GM12878 (cell line): ENCODE results near the gene TLE2. TPM values are rescaled to one million over a fixed set of nuclear protein-coding genes. Genes with fewer than 3 reads are reported as not detected.

Source experiments
- BACH1 ChIP-seq: fragments of 450-650 bp; IDR thresholded peaks from 2 replicates; pipeline ENCODE4 v1.6.1; 2017; ENCODE audit warnings: mild to moderate bottlenecking, borderline replicate concordance
- BCL11A ChIP-seq: IDR thresholded peaks from 2 replicates; pipeline ENCODE4 v1.6.1; 2011; ENCODE audit warnings: low read depth, low read length
- BHLHE40 ChIP-seq, 2 experiments: fragments of 450-650 bp in 1 of 2; IDR thresholded peaks; 2 replicates each; pipeline ENCODE4 v1.6.1; 2011 to 2017; ENCODE audit warnings: low read depth in 2 of 2, borderline replicate concordance in 1 of 2, improper control_type of control experiment in 1 of 2, low read length in 1 of 2, mild to moderate bottlenecking in 1 of 2
- ETV6 ChIP-seq, 2 experiments: fragments of 450-650 bp in 1 of 2; IDR thresholded peaks in 1 of 2; conservative IDR thresholded peaks in 1 of 2; 2 replicates each; pipeline ENCODE4 v1.6.1; 2014; ENCODE audit warnings: antibody characterized with exemption in 1 of 2, borderline replicate concordance in 1 of 2, low read depth in 1 of 2, mild to moderate bottlenecking in 1 of 2, moderate library complexity in 1 of 2
- HDAC2 ChIP-seq: fragments of 200-600 bp; sonication (generic); IDR thresholded peaks from 2 replicates; pipeline ENCODE4 v1.6.1; 2017
- KAT2A ChIP-seq: conservative IDR thresholded peaks from 2 replicates; pipeline ENCODE4 v1.6.1; 2011; ENCODE audit warnings: low read depth, low read length; ENCODE audit not compliant: control insufficient read depth
- MEF2A ChIP-seq: IDR thresholded peaks from 2 replicates; pipeline ENCODE4 v1.6.1; 2011; ENCODE audit warnings: low read depth, mild to moderate bottlenecking, low read length, moderate library complexity; ENCODE audit not compliant: insufficient read depth
- NBN ChIP-seq: fragments of 450-650 bp; IDR thresholded peaks from 2 replicates; pipeline ENCODE4 v1.6.1; 2016
- NR2C1 ChIP-seq: fragments of 450-650 bp; IDR thresholded peaks from 2 replicates; pipeline ENCODE4 v1.6.1; 2017; ENCODE audit warnings: antibody characterized with exemption, mild to moderate bottlenecking, moderate library complexity
- NR2F1 ChIP-seq: fragments of 450-650 bp; conservative IDR thresholded peaks from 2 replicates; pipeline ENCODE4 v1.6.1; 2017; ENCODE audit warnings: mild to moderate bottlenecking
- PKNOX1 ChIP-seq: fragments of 450-650 bp; IDR thresholded peaks from 2 replicates; pipeline ENCODE4 v1.6.1; 2016; ENCODE audit warnings: mild to moderate bottlenecking
- POLR2AphosphoS5 ChIP-seq: IDR thresholded peaks from 2 replicates; pipeline ENCODE4 v1.6.1; 2011; ENCODE audit warnings: mild to moderate bottlenecking, low read length, inconsistent platforms
- RAD51 ChIP-seq: fragments of 450-650 bp; IDR thresholded peaks from 2 replicates; pipeline ENCODE4 v1.6.1; 2016; ENCODE audit warnings: moderate library complexity, mild to moderate bottlenecking, inconsistent platforms
- RBBP5 ChIP-seq: fragments of 200-600 bp; sonication (generic); conservative IDR thresholded peaks from 2 replicates; pipeline ENCODE4 v1.6.1; 2016
- RCOR1 ChIP-seq: conservative IDR thresholded peaks from 2 replicates; pipeline ENCODE4 v1.6.1; 2012; ENCODE audit warnings: low read depth, low read length, improper control_type of control experiment
- RELA ChIP-seq: fragments of 450-650 bp; IDR thresholded peaks from 2 replicates; pipeline ENCODE4 v1.8.0; 2014; ENCODE audit warnings: borderline replicate concordance; ENCODE audit not compliant: partially characterized antibody
- SREBF1 ChIP-seq: IDR thresholded peaks from 2 replicates; pipeline ENCODE4 v1.6.1; 2012; ENCODE audit warnings: mild to moderate bottlenecking, low read length
- SUZ12 ChIP-seq: fragments of 200-600 bp; sonication (generic); IDR thresholded peaks from one replicate; pipeline ENCODE4 v1.6.1; 2018; ENCODE audit warnings: antibody characterized with exemption, mild to moderate bottlenecking; ENCODE audit not compliant: unreplicated experiment
- TCF7 ChIP-seq: IDR thresholded peaks from 2 replicates; pipeline ENCODE4 v1.6.1; 2014; ENCODE audit warnings: antibody characterized with exemption, borderline replicate concordance
- YBX1 ChIP-seq: fragments of 450-650 bp; IDR thresholded peaks from 2 replicates; pipeline ENCODE4 v1.6.1; 2016; ENCODE audit warnings: antibody characterized with exemption
- YY1 ChIP-seq: IDR thresholded peaks from 2 replicates; pipeline ENCODE4 v1.6.1; 2011; ENCODE audit warnings: low read depth, mild to moderate bottlenecking, low read length
- ZNF207 ChIP-seq: fragments of 450-650 bp; IDR thresholded peaks from 2 replicates; pipeline ENCODE4 v1.6.1; 2014; ENCODE audit warnings: antibody characterized with exemption, mild to moderate bottlenecking, borderline replicate concordance
- ZNF24 ChIP-seq: fragments of 450-650 bp; IDR thresholded peaks from 2 replicates; pipeline ENCODE4 v1.6.1; 2017; ENCODE audit warnings: antibody characterized with exemption, mild to moderate bottlenecking
- ZNF622 ChIP-seq: fragments of 450-650 bp; IDR thresholded peaks from 2 replicates; pipeline ENCODE4 v1.6.1; 2017; ENCODE audit warnings: mild to moderate bottlenecking, inconsistent platforms
- polyA plus RNA-seq, 11 experiments: library from polyadenylated mRNA; depleted of rRNA in 4 of 11; unstranded in 6 of 11; stranded (reverse) in 5 of 11; fragments of >200 nt; fragmentation: Nextera tagmentation in 4 of 11; fragmentation: Illumina TruSeq in 1 of 11; extraction: Ambion mirVana in 4 of 11; extraction: Trizol in 1 of 11; gene quantifications; 1 replicate in 1 of 11; 2 replicates in 10 of 11; pipeline versions ENCODE4 v1.2.1 to v1.2.3, GENCODE V29; 2011 to 2016; ENCODE audit warnings: inconsistent platforms in 2 of 11, missing spikeins in 2 of 11, low read depth in 1 of 11
- total RNA-seq, 4 experiments: library from RNA; depleted of rRNA in 3 of 4; stranded (reverse); fragments of >200 nt in 3 of 4; fragmentation: Illumina TruSeq in 1 of 4; extraction: Trizol in 1 of 4; gene quantifications; 2 replicates each; pipeline versions ENCODE4 v1.2.1 to v1.2.3, GENCODE V29; 2013 to 2021
- TF ChIP-seq, protein P1 (sequence below): IDR thresholded peaks from 2 replicates; pipeline ENCODE4 v1.6.1; 2011; ENCODE audit warnings: mild to moderate bottlenecking, low read depth, low read length, moderate library complexity; ENCODE audit not compliant: insufficient replicate concordance
- TF ChIP-seq, protein P2 (sequence below): fragments of 450-650 bp; IDR thresholded peaks from 2 replicates; pipeline ENCODE4 v1.6.1; 2016; ENCODE audit warnings: mild to moderate bottlenecking, moderate library complexity, borderline replicate concordance

TLE2 gene
- total and polyA plus RNA-seq, 10 of the 15 experiments (the other 5 are each of a cell fraction or from before 2014, with no cell fraction given), result 0.05 to 0.21 (median 0.11) TPM; not detected in 5

DNA sequence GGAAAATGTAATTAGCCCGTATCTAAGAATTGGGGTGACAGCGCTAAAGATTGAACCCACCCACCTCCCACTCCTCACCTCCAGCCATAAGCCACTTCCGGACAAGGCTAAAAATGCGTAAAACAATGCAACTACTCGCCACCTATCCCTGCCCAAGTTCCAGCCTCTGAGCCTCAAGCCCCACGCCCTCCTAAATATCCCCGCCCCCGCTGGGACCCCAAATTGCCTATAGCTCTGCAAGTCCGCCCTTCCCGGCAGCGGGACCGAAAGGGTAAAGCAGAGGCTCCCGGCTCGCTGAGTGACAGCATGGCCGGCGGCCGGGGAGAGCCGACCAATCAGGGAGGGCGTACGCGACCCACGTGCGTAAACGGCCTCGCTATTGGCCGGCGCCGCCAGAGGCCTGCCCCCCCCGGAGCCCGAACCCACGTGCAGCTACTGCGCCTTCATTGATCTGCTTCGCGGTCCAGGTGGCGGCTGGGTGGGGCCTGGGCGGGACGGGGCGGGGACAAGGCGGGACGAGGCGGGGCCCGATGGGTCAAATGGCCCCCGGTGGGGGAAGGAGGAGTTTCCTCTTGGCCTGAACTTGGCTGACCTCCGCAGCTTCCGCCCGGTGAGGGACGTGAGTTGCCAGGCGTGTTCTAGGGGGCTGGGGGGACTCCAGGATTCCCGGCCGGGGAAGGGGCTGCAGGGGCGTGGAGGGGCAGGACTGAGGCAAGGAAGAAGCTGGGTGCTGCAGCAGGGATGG, 51.9 kb downstream of the TLE2 start, which contains the start of gene TLE6 (continued):
- TF ChIP-seq NR2C1, result peak; percentile 58
- TF ChIP-seq, protein P1, sequence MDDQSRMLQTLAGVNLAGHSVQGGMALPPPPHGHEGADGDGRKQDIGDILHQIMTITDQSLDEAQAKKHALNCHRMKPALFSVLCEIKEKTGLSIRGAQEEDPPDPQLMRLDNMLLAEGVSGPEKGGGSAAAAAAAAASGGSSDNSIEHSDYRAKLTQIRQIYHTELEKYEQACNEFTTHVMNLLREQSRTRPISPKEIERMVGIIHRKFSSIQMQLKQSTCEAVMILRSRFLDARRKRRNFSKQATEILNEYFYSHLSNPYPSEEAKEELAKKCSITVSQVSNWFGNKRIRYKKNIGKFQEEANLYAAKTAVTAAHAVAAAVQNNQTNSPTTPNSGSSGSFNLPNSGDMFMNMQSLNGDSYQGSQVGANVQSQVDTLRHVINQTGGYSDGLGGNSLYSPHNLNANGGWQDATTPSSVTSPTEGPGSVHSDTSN, result peak; percentile 96
- TF ChIP-seq ZNF24, result no peak
- peak; percentile 98 for TF ChIP-seq PKNOX1
- no peak for TF ChIP-seq RCOR1
- no peak for TF ChIP-seq TCF7
- peak; percentile 92 to 96 for TF ChIP-seq BHLHE40 (IDR thresholded peaks at IDR 0.05; ENCODE audit: borderline replicate concordance in 1 of 2, low read depth in 2 of 2, low read length in 1 of 2)
- TF ChIP-seq SUZ12, result no peak
- no peak for TF ChIP-seq YBX1
- no peak for TF ChIP-seq ETV6 (conservative IDR thresholded peaks at IDR 0.05 in 1 of 2, IDR thresholded peaks at IDR 0.05 in 1 of 2; ENCODE audit: borderline replicate concordance in 1 of 2, low read depth in 1 of 2)
- peak; percentile 82 for TF ChIP-seq NR2F1
- TF ChIP-seq NBN, result no peak
- no peak for TF ChIP-seq HDAC2
- TF ChIP-seq MEF2A, result no peak
- TF ChIP-seq YY1, result peak; percentile 86
- TF ChIP-seq, protein P2, sequence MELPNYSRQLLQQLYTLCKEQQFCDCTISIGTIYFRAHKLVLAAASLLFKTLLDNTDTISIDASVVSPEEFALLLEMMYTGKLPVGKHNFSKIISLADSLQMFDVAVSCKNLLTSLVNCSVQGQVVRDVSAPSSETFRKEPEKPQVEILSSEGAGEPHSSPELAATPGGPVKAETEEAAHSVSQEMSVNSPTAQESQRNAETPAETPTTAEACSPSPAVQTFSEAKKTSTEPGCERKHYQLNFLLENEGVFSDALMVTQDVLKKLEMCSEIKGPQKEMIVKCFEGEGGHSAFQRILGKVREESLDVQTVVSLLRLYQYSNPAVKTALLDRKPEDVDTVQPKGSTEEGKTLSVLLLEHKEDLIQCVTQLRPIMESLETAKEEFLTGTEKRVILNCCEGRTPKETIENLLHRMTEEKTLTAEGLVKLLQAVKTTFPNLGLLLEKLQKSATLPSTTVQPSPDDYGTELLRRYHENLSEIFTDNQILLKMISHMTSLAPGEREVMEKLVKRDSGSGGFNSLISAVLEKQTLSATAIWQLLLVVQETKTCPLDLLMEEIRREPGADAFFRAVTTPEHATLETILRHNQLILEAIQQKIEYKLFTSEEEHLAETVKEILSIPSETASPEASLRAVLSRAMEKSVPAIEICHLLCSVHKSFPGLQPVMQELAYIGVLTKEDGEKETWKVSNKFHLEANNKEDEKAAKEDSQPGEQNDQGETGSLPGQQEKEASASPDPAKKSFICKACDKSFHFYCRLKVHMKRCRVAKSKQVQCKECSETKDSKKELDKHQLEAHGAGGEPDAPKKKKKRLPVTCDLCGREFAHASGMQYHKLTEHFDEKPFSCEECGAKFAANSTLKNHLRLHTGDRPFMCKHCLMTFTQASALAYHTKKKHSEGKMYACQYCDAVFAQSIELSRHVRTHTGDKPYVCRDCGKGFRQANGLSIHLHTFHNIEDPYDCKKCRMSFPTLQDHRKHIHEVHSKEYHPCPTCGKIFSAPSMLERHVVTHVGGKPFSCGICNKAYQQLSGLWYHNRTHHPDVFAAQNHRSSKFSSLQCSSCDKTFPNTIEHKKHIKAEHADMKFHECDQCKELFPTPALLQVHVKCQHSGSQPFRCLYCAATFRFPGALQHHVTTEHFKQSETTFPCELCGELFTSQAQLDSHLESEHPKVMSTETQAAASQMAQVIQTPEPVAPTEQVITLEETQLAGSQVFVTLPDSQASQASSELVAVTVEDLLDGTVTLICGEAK, result no peak
- no peak for TF ChIP-seq BACH1
- TF ChIP-seq POLR2AphosphoS5, result peak; percentile 58; the same call in 1 of the 2 replicates
- TF ChIP-seq ZNF207, result no peak
- TF ChIP-seq RELA, result no peak
- no peak for TF ChIP-seq BCL11A
- no peak for TF ChIP-seq RBBP5
- no peak for TF ChIP-seq ZNF622
- TF ChIP-seq RAD51, result peak; percentile 86
- no peak for TF ChIP-seq KAT2A
- no peak for TF ChIP-seq SREBF1
